CD4-positive, alpha-beta T cell treated with Interferon gamma for 1 hour (primary cell): ENCODE data around the gene DUSP7.

Experiments
- DNase-seq: peaks from one replicate; pipeline ENCODE4 v3.0.0-alpha.2; 2020

Gene DUSP7

GRCh38 chr3:52004163-52004787 lies 52.1 kb downstream of the DUSP7 start:
- DNase-seq = no peak

- DNase-seq = no peak
These were observed 53.6 kb downstream of the DUSP7 start for GRCh38 chr3:52002748-52003147.

GRCh38 chr3:52001443-52001974 lies 54.9 kb downstream of the DUSP7 start:
- DNase-seq = peak; percentile 83

- DNase-seq = no peak
These were observed 56.5 kb downstream of the DUSP7 start for GRCh38 chr3:51999846-52000245.
